HG03097 (cell line): ENCODE data around the gene LDLRAD4.
"Not testable (repeated sequence)": the region's sequence is repeated elsewhere in the genome, so short reads cannot be mapped to it uniquely, and the experiment has no call there.

Experiments used
- ATAC-seq: cut with Tn5 transposase; IDR thresholded peaks from one replicate; pipeline ENCODE4 v1.9.1; 2021; ENCODE audit not compliant: unreplicated experiment, low FRiP score

The LDLRAD4 gene

DNA sequence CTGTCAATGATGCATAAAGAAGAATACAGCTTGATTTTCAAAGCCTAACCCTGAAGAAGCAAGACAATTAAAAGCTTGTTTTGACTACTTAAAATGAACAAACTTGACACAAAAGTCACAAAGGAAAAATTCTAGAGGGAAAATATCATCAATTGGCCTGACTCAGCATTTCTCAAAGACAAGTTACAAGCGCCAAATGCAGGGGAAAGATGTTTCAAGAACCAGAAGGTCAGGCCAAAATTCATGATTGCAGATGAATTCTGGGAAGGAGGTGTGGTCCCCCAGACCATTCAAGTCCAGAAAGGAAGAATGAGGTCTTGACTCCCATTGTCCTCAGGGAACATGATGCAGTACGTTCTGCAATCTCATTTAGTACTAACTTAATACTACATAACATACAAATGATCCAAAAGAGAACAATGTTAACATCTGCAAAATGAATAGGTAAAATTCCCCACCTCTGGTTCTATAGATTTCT is 443.3 kb downstream of the LDLRAD4 start:
- no peak for ATAC-seq

GRCh38 chr18:13672657-13673056 is 454.1 kb downstream of the LDLRAD4 start:
- no peak for ATAC-seq

GRCh38 chr18:13676471-13676870 is 457.9 kb downstream of the LDLRAD4 start:
- ATAC-seq: no peak

DNA sequence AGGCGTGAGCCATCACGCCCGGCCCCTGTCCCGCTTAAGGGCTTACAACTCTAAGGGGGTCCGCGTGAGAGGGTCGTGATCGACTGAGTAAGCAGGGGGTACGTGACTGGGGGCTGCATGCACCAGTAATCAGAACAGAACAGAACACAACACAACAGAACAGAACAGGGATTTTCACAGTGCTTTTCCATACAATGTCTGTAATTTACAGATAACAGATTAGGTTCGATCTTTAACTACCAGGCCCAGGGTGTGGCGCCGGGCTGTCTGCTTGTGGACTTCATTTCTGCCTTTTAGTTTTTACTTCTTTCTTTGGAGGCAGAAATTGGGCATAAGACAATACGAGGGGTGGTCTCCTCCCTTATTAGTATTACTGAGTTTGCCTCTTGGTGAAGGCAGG is 458.8 kb downstream of the LDLRAD4 start:
- not testable (repeated sequence) for ATAC-seq

GRCh38 chr18:13680612-13681011 is 462.1 kb downstream of the LDLRAD4 start:
- ATAC-seq: no peak

DNA sequence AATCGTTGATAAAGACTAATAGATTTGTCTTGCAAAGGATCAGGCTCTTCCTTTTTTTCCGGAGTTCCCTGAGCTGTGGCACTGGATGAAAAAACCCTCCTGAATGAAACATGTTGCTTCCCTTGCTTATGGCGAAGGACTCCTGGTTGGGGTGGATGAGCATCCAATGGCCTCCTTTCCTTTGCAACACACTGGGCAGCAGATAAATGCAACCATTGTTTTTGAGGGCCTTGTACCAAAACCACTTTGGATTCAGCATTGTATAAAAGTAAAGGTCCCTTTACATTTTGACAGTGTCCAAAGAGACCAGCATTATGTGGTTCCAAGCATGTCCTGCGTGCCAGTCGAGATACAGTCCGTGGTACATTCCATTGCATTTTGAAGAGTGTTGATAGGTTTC is 463.1 kb downstream of the LDLRAD4 start:
- no peak for ATAC-seq

DNA sequence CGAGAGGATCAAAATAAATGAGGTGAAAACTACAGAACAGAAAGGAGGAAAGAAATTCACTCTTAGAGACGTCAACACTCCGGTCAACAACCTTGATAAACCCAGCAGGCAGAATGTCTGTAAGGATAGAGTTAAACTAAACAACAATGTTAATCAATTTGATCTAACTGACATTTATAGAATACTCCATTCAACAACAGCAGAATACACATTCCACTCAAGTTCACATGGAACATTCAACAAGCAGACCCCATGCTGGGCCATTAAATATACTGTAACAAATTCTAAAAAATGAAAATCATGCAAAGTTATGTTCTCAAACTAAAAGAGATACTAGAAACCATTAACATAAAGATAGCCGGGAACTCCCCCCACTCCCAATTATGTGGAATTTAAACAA is 466.0 kb downstream of the LDLRAD4 start:
- ATAC-seq: no peak

DNA sequence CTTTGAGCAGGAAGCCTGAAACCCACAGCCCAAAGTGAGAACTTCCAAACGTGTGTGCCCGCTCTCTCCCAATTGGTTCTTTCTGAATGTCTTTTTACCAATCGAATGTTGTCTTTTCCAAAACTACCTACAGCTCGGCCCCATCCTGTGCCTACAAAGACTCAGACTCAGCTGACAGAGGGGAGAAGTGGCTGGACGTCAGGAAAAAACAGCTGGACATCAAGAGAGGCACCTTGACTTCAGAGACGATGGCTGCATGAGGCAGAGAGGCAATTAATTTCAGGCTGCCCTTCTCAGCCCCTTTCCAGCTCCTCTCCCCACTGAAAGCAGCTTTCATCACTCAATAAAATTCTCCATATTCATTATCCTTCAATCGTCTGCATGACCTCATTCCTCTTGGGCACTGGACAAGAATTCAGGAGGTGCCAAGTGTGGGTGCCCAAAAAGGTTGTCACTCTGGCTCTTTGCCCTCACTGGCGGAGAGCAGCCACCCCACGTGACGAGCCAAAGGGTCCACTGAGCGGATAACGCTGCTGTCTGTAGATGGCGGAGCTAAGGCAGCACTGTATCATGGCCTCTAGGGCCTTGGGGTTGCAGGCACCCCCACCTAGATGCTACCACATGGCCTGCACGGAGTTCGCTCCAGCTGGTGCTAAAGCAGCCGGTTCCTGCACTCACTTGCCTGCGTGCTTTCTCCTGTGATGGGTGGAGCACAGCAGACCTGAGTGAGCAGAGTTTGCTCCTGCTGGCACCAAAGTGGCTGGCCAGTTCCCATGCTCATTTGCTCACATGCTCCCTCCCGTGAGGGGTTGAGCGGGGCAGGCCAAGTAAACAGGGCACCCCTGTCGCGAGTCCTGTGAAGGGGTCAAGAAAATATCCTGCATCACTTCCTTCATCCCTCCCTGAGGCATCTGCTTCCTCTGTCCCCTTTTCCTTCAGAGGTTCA is 469.9 kb downstream of the LDLRAD4 start:
- no peak for ATAC-seq

DNA sequence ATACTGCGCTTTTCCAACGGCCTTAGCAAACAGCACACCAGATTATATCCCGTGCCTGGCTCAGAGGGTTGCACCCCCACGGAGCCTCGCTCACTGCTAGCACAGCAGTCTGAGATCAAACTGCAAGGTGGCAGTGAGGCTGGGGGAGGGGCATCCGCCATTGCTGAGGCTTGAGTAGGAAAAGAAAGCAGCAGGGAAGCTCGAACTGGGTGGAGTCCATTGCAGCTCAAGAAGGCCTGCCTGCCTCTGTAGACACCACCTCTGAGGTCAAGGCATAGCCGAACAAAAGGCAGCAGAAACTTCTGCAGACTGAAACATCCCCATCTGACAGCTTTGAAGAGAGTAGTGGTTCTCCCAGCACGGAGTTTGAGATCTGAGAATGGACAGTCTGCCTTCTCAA is 471.5 kb downstream of the LDLRAD4 start:
- not testable (repeated sequence) for ATAC-seq

DNA sequence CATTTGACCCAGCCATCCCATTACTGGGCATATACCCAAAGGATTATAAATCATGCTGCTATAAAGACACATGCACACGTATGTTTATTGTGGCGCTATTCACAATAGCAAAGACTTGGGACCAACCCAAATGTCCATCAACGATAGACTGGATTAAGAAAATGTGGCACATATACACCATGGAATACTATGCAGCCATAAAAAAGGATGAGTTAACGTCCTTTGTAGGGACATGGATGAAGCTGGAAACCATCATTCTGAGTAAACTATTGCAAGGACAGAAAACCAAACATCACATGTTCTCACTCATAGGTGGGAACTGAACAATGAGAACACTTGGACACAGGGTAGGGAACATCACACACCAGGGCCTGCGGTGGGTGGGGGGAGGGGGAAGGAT is 476.8 kb downstream of the LDLRAD4 start:
- ATAC-seq: not testable (repeated sequence)

GRCh38 chr18:13696961-13697360 is 478.4 kb downstream of the LDLRAD4 start:
- ATAC-seq: no peak

GRCh38 chr18:13700153-13700552 is 481.6 kb downstream of the LDLRAD4 start:
- no peak for ATAC-seq
